Measurements from ENCODE around the gene DMRTC2.
A peak's percentile ranks its signal among the peaks of the same experiment; 100 is the strongest.
"Not testable (repeated sequence)": the region's sequence is repeated elsewhere in the genome, so short reads cannot be mapped to it uniquely, and the experiment has no call there.

The DMRTC2 gene

DNA sequence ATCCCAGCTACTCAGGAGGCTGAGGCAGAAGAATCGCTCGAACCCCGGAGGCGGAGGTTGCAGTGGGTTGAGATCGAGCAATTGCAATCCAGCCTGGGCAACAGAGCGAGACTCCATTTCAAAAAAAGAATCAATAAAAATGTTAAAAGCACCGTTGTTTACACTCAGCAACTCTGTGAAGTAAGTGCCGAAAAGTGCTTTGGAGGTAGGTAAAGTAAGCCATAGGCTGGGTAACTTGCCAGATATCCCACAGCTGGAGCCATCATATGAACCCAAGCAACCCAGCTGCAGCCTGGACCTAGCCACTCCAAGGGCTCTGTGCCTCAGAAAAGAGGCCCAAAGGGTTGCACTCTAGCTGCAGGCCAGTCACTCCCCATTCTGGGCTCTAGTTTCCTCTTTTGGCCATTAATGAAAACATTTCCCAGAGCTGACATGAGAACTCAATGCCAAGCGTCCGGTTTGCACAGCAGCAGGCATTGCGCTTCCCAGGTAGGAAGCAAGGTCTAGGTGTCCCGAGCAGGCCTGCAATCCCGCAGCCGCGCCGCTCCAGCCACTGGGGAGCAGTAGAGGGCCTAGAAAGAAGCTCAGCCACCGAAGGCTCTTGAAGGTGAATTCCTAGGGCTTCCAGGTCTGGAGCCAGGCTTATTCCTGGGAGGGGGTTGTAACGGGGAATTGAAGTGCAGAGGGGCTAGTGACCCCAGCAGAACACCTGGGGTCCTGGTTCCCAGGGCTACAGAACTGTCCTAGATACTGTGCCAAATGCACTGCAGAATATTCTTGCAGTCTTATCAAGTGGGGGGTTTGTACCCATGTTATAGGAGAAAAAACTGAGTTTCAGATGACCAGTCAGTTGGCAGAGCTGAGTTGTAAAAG lies 28.2 kb downstream of the DMRTC2 start:
- Histone ChIP-seq H3F3A (ENCODE audit: control insufficient read depth, insufficient read depth) (peaks cover 81% of the 10 kb centered on the region), H3K36me3 (ENCODE audit: control insufficient read depth, low read length) (peaks cover 64% of the 10 kb centered on the region), H3K4me1 (ENCODE audit: control insufficient read depth, low read length) (peaks cover 88% of the 10 kb centered on the region), H3K4me3 (ENCODE audit: low read length) (no peak overlapping the region), H3K9me2 (replicated peaks; ENCODE audit: control insufficient read depth, low read length) (no peaks in the 10 kb centered on the region), H3K79me2 (ENCODE audit: control insufficient read depth, low read length) (peaks cover 21% of the 10 kb centered on the region), H4K20me1 (ENCODE audit: control insufficient read depth, insufficient read depth, low read depth, low read length) (no peaks in the 10 kb centered on the region), H3K9me3 (ENCODE audit: control insufficient read depth, insufficient read depth, low read length) (no peaks in the 10 kb centered on the region), H3K4me2 (ENCODE audit: low read length) (peak overlapping the region; percentile 7; the same call in 1 of the 2 replicates), H3K27me3 (ENCODE audit: control insufficient read depth, low read length) (no peaks in the 10 kb centered on the region; the same call in 1 of the 2 replicates), H3K27ac (ENCODE audit: low read depth, low read length) (peak overlapping the region; percentile 99)
- TF ChIP-seq EZH2phosphoT487 (IDR thresholded peaks at IDR 0.05; ENCODE audit: borderline replicate concordance, low read length): no peak
- TF ChIP-seq, protein P1, sequence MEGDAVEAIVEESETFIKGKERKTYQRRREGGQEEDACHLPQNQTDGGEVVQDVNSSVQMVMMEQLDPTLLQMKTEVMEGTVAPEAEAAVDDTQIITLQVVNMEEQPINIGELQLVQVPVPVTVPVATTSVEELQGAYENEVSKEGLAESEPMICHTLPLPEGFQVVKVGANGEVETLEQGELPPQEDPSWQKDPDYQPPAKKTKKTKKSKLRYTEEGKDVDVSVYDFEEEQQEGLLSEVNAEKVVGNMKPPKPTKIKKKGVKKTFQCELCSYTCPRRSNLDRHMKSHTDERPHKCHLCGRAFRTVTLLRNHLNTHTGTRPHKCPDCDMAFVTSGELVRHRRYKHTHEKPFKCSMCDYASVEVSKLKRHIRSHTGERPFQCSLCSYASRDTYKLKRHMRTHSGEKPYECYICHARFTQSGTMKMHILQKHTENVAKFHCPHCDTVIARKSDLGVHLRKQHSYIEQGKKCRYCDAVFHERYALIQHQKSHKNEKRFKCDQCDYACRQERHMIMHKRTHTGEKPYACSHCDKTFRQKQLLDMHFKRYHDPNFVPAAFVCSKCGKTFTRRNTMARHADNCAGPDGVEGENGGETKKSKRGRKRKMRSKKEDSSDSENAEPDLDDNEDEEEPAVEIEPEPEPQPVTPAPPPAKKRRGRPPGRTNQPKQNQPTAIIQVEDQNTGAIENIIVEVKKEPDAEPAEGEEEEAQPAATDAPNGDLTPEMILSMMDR (IDR thresholded peaks at IDR 0.05; ENCODE audit: low read depth, low read length, poor library complexity, severe bottlenecking): peak; percentile 96

DNA sequence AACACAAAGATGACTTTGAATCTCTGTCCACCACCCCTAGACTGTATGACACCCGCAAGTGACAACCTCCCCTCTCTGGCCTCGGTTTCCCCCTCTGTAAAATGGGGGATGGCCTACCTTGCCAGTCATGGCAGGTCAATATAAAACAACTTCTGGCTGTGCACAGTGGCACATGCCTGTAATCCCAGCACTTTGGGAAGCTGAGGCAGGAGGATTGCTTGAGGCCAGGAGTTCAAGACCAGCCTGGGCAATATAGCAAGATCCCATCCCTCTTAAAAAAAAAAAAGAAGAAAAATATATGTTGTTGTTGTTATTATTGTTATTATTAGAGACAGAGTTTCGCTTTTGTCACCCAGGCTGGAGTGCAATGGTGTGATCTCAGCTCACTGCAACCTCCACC lies 31.1 kb downstream of the DMRTC2 start:
- H3K4me3 ChIP-seq (ENCODE audit: low read length): peak overlapping the region; percentile 91
- peaks cover 33% of the 10 kb centered on the region for H3K79me2 ChIP-seq (ENCODE audit: control insufficient read depth, low read length)
- peaks cover 71% of the 10 kb centered on the region for H3F3A ChIP-seq (ENCODE audit: control insufficient read depth, insufficient read depth)
- peak overlapping the region; percentile 93 for H3K4me2 ChIP-seq (ENCODE audit: low read length)
- not testable (repeated sequence) for H3K27me3 ChIP-seq (ENCODE audit: control insufficient read depth, low read length); H4K20me1 ChIP-seq (ENCODE audit: control insufficient read depth, insufficient read depth, low read depth, low read length); H3K9me2 ChIP-seq (replicated peaks; ENCODE audit: control insufficient read depth, low read length); H3K9me3 ChIP-seq (ENCODE audit: control insufficient read depth, insufficient read depth, low read length)
- H3K27ac ChIP-seq (ENCODE audit: low read depth, low read length): peak overlapping the region; percentile 99
- peaks cover 63% of the 10 kb centered on the region for H3K36me3 ChIP-seq (ENCODE audit: control insufficient read depth, low read length)
- H3K4me1 ChIP-seq (ENCODE audit: control insufficient read depth, low read length): peaks cover 86% of the 10 kb centered on the region

DNA sequence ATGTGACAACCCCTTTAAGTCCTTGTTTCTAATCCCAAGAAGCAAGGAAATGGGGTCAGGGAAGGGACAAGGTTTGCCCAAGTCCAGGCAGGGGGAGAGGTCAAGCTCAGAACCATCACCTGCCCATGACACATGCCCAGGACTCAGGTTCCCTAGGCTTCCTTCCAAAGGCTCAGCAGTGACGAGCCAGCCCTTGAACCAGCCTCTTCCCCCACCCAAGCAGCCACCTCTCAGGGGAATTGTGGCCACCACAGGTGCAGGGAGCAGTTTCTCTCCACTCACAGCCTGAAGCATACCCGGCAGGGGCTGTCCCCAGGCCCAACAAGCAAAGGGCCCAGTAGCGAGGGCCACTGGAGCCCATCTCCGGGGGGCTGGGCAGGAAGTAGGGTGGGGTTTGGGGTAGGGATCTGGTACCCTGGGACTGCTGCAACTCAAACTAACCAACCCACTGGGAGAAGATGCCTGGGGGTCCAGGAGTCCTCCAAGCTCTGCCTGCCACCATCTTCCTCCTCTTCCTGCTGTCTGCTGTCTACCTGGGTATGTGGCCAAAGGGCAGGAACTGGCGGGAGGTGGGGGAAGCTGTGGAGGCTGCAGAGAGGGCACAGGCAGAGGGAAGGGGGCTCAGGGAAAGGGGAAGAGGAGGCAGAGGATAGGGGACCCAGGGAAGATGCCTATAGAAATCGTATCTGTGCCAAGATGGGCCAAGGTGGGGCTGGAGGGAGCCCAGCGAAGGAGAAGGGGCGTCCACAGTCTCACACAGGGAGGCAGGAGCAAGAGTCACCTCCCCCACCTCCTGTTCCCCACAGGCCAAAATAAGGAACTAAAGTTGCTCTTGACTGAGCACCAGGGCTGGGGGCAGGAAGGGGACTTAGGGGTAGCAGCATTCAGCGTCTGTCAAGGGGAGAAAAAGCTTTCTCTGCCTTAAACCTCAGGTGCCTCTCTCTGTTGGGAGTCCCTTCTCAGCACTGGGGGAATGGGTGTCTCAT lies 32.3 kb downstream of the DMRTC2 start, which contains the start of gene CD79A:
Gene CD79A, plus strand, starts transcription at position 433 of the 986 bp plus-strand sequence. Its CDS starts 26 bp downstream, at position 459.
- peaks cover 35% of the 10 kb centered on the region for H3K79me2 ChIP-seq (ENCODE audit: control insufficient read depth, low read length)
- peak within 1 kb of the TSS; percentile 91 for H3K4me3 ChIP-seq (ENCODE audit: low read length)
- H3K9me2 ChIP-seq (replicated peaks; ENCODE audit: control insufficient read depth, low read length): no peaks in the 10 kb centered on the region
- peaks cover 86% of the 10 kb centered on the region for H3K4me1 ChIP-seq (ENCODE audit: control insufficient read depth, low read length)
- peak within 1 kb of the TSS; percentile 93 for H3K4me2 ChIP-seq (ENCODE audit: low read length)
- H4K20me1 ChIP-seq (ENCODE audit: control insufficient read depth, insufficient read depth, low read depth, low read length): no peaks in the 10 kb centered on the region
- H3K9me3 ChIP-seq (ENCODE audit: control insufficient read depth, insufficient read depth, low read length): no peaks in the 10 kb centered on the region
- peak within 1 kb of the TSS; percentile 99 for H3K27ac ChIP-seq (ENCODE audit: low read depth, low read length)
- no peaks in the 10 kb centered on the region; the same call in 1 of the 2 replicates for H3K27me3 ChIP-seq (ENCODE audit: control insufficient read depth, low read length)
- TF ChIP-seq, protein P1 (IDR thresholded peaks at IDR 0.05; ENCODE audit: low read depth, low read length, poor library complexity, severe bottlenecking): no peak
- TF ChIP-seq EZH2phosphoT487 (IDR thresholded peaks at IDR 0.05; ENCODE audit: borderline replicate concordance, low read length): no peak
- H3K36me3 ChIP-seq (ENCODE audit: control insufficient read depth, low read length): peaks cover 59% of the 10 kb centered on the region
- H3F3A ChIP-seq (ENCODE audit: control insufficient read depth, insufficient read depth): peaks cover 70% of the 10 kb centered on the region

Data from DOHH2 (cell line).